ENCODE data around the gene STOML3. TPM values are rescaled to one million over a fixed set of nuclear protein-coding genes. Genes with fewer than 3 reads are reported as not detected.

STOML3 gene
- polyA plus RNA-seq, 4 donors: not detected

- H3K9me3 ChIP-seq (ENCODE audit: control insufficient read depth in 2 of 2, insufficient read depth in 1 of 2, low read depth in 1 of 2, low read length in 1 of 2): no peaks in the 10 kb centered on the region
- WGBS, 3 donors: 10 to 35% (median 29%) methylated on average over 2 of the region's 2 CpGs
- FAIRE-seq: no peak
- DNase-seq: no peak
- H3K4me3 ChIP-seq (ENCODE audit: low read depth in 1 of 3, low read length in 3 of 3): peak overlapping the region in 2 of 3 donors; percentile 26 to 39
- peaks cover 0 to 5% (median 2%) of the 10 kb centered on the region in 3 donors for H3K4me1 ChIP-seq (ENCODE audit: control insufficient read depth in 3 of 3, insufficient read depth in 2 of 3, low read depth in 1 of 3, low read length in 2 of 3)
- no peaks in the 10 kb centered on the region for H3K27me3 ChIP-seq (ENCODE audit: control insufficient read depth in 3 of 3, insufficient read depth in 3 of 3, low read length in 3 of 3)
- peaks cover 0 to 4% (median 2%) of the 10 kb centered on the region in 3 donors for H3K36me3 ChIP-seq (ENCODE audit: control insufficient read depth in 3 of 3, insufficient read depth in 2 of 3, low read depth in 1 of 3, low read length in 3 of 3)
- no peak overlapping the region for H3K27ac ChIP-seq (ENCODE audit: low read depth in 1 of 3, low read length in 2 of 3)
Measured at GRCh38 chr13:39035204-39035603, 44.6 kb upstream of the STOML3 start.

- Histone ChIP-seq H3K27me3 (ENCODE audit: control insufficient read depth in 3 of 3, insufficient read depth in 3 of 3, low read length in 3 of 3) (no peaks in the 10 kb centered on the region), H3K36me3 (ENCODE audit: control insufficient read depth in 3 of 3, insufficient read depth in 2 of 3, low read depth in 1 of 3, low read length in 3 of 3) (peaks cover 0 to 4% (median 2%) of the 10 kb centered on the region in 3 donors), H3K4me3 (ENCODE audit: low read depth in 1 of 3, low read length in 3 of 3) (no peak overlapping the region), H3K9me3 (ENCODE audit: control insufficient read depth in 2 of 2, insufficient read depth in 1 of 2, low read depth in 1 of 2, low read length in 1 of 2) (no peaks in the 10 kb centered on the region), H3K27ac (ENCODE audit: low read depth in 1 of 3, low read length in 2 of 3) (no peak overlapping the region), H3K4me1 (ENCODE audit: control insufficient read depth in 3 of 3, insufficient read depth in 2 of 3, low read depth in 1 of 3, low read length in 2 of 3) (peaks cover 0 to 5% (median 2%) of the 10 kb centered on the region in 3 donors)
- WGBS, 3 donors: 85 to 95% (median 88%) methylated on average over 1 of the region's 1 CpG
- FAIRE-seq (no peak), DNase-seq (no peak)
Measured at GRCh38 chr13:39034085-39034484, 43.5 kb upstream of the STOML3 start.

GRCh38 chr13:39032150-39032549 is 41.5 kb upstream of the STOML3 start:
- DNase-seq (no peak), FAIRE-seq (no peak)
- 96 to 100% (median 98%) methylated on average over 1 of the region's 1 CpG for WGBS, 3 donors
- Histone ChIP-seq H3K36me3 (ENCODE audit: control insufficient read depth in 3 of 3, insufficient read depth in 2 of 3, low read depth in 1 of 3, low read length in 3 of 3) (peaks cover 3 to 8% (median 7%) of the 10 kb centered on the region in 3 donors), H3K4me3 (ENCODE audit: low read depth in 1 of 3, low read length in 3 of 3) (no peak overlapping the region), H3K27ac (ENCODE audit: low read depth in 1 of 3, low read length in 2 of 3) (no peak overlapping the region), H3K4me1 (ENCODE audit: control insufficient read depth in 3 of 3, insufficient read depth in 2 of 3, low read depth in 1 of 3, low read length in 2 of 3) (peaks cover 0 to 5% (median 2%) of the 10 kb centered on the region in 3 donors), H3K27me3 (ENCODE audit: control insufficient read depth in 3 of 3, insufficient read depth in 3 of 3, low read length in 3 of 3) (no peaks in the 10 kb centered on the region), H3K9me3 (ENCODE audit: control insufficient read depth in 2 of 2, insufficient read depth in 1 of 2, low read depth in 1 of 2, low read length in 1 of 2) (no peaks in the 10 kb centered on the region)

GRCh38 chr13:39025433-39025839 is 34.8 kb upstream of the STOML3 start:
- FAIRE-seq (no peak), DNase-seq (peak in 1 of 2 donors; percentile 52)
- no peaks in the 10 kb centered on the region for H3K9me3 ChIP-seq (ENCODE audit: control insufficient read depth in 2 of 2, insufficient read depth in 1 of 2, low read depth in 1 of 2, low read length in 1 of 2)
- no peak overlapping the region for H3K4me3 ChIP-seq (ENCODE audit: low read depth in 1 of 3, low read length in 3 of 3)
- H3K36me3 ChIP-seq (ENCODE audit: control insufficient read depth in 3 of 3, insufficient read depth in 2 of 3, low read depth in 1 of 3, low read length in 3 of 3): peaks cover 10 to 18% (median 11%) of the 10 kb centered on the region in 3 donors
- peak overlapping the region in 1 of 3 donors; percentile 47 for H3K27ac ChIP-seq (ENCODE audit: low read depth in 1 of 3, low read length in 2 of 3)
- WGBS, 3 donors: 15 to 57% (median 55%) methylated on average over 2 of the region's 2 CpGs
- peaks cover 0 to 12% (median 0%) of the 10 kb centered on the region in 3 donors for H3K4me1 ChIP-seq (ENCODE audit: control insufficient read depth in 3 of 3, insufficient read depth in 2 of 3, low read depth in 1 of 3, low read length in 2 of 3)
- no peaks in the 10 kb centered on the region for H3K27me3 ChIP-seq (ENCODE audit: control insufficient read depth in 3 of 3, insufficient read depth in 3 of 3, low read length in 3 of 3)

GRCh38 chr13:39023761-39024160 is 33.1 kb upstream of the STOML3 start:
- Histone ChIP-seq H3K9me3 (ENCODE audit: control insufficient read depth in 2 of 2, insufficient read depth in 1 of 2, low read depth in 1 of 2, low read length in 1 of 2) (no peaks in the 10 kb centered on the region), H3K4me1 (ENCODE audit: control insufficient read depth in 3 of 3, insufficient read depth in 2 of 3, low read depth in 1 of 3, low read length in 2 of 3) (peaks cover 0 to 12% (median 0%) of the 10 kb centered on the region in 3 donors), H3K4me3 (ENCODE audit: low read depth in 1 of 3, low read length in 3 of 3) (no peak overlapping the region), H3K36me3 (ENCODE audit: control insufficient read depth in 3 of 3, insufficient read depth in 2 of 3, low read depth in 1 of 3, low read length in 3 of 3) (peaks cover 10 to 18% (median 11%) of the 10 kb centered on the region in 3 donors), H3K27ac (ENCODE audit: low read depth in 1 of 3, low read length in 2 of 3) (peak overlapping the region in 1 of 3 donors; percentile 36), H3K27me3 (ENCODE audit: control insufficient read depth in 3 of 3, insufficient read depth in 3 of 3, low read length in 3 of 3) (no peaks in the 10 kb centered on the region)
- no peak for FAIRE-seq
- DNase-seq: peak in 1 of 2 donors; percentile 86

GRCh38 chr13:39023316-39023715 is 32.7 kb upstream of the STOML3 start:
- DNase-seq (no peak), FAIRE-seq (no peak)
- Histone ChIP-seq H3K9me3 (ENCODE audit: control insufficient read depth in 2 of 2, insufficient read depth in 1 of 2, low read depth in 1 of 2, low read length in 1 of 2) (no peaks in the 10 kb centered on the region), H3K27ac (ENCODE audit: low read depth in 1 of 3, low read length in 2 of 3) (peak overlapping the region in 1 of 3 donors; percentile 36), H3K27me3 (ENCODE audit: control insufficient read depth in 3 of 3, insufficient read depth in 3 of 3, low read length in 3 of 3) (no peaks in the 10 kb centered on the region), H3K4me1 (ENCODE audit: control insufficient read depth in 3 of 3, insufficient read depth in 2 of 3, low read depth in 1 of 3, low read length in 2 of 3) (peaks cover 0 to 12% (median 0%) of the 10 kb centered on the region in 3 donors), H3K36me3 (ENCODE audit: control insufficient read depth in 3 of 3, insufficient read depth in 2 of 3, low read depth in 1 of 3, low read length in 3 of 3) (peaks cover 10 to 18% (median 11%) of the 10 kb centered on the region in 3 donors), H3K4me3 (ENCODE audit: low read depth in 1 of 3, low read length in 3 of 3) (no peak overlapping the region)
- 81 to 95% (median 92%) methylated on average over 2 of the region's 2 CpGs for WGBS, 3 donors

GRCh38 chr13:39020853-39021462 is 30.3 kb upstream of the STOML3 start:
- no peak overlapping the region for H3K4me3 ChIP-seq (ENCODE audit: low read depth in 1 of 3, low read length in 3 of 3)
- no peaks in the 10 kb centered on the region for H3K27me3 ChIP-seq (ENCODE audit: control insufficient read depth in 3 of 3, insufficient read depth in 3 of 3, low read length in 3 of 3)
- H3K27ac ChIP-seq (ENCODE audit: low read depth in 1 of 3, low read length in 2 of 3): no peak overlapping the region
- no peak for DNase-seq
- peaks cover 7 to 14% (median 11%) of the 10 kb centered on the region in 3 donors for H3K36me3 ChIP-seq (ENCODE audit: control insufficient read depth in 3 of 3, insufficient read depth in 2 of 3, low read depth in 1 of 3, low read length in 3 of 3)
- peaks cover 0 to 12% (median 0%) of the 10 kb centered on the region in 3 donors for H3K4me1 ChIP-seq (ENCODE audit: control insufficient read depth in 3 of 3, insufficient read depth in 2 of 3, low read depth in 1 of 3, low read length in 2 of 3)
- 72 to 81% (median 79%) methylated on average over 4 of the region's 4 CpGs for WGBS, 3 donors
- no peak for FAIRE-seq
- H3K9me3 ChIP-seq (ENCODE audit: control insufficient read depth in 2 of 2, insufficient read depth in 1 of 2, low read depth in 1 of 2, low read length in 1 of 2): no peaks in the 10 kb centered on the region

GRCh38 chr13:39016787-39017186 is 26.2 kb upstream of the STOML3 start:
- DNase-seq (peak; percentile 23 to 36), FAIRE-seq (no peak)
- 4 to 13% (median 12%) methylated on average over 2 of the region's 2 CpGs for WGBS, 3 donors
- Histone ChIP-seq H3K4me3 (ENCODE audit: low read depth in 1 of 3, low read length in 3 of 3) (no peak overlapping the region), H3K36me3 (ENCODE audit: control insufficient read depth in 3 of 3, insufficient read depth in 2 of 3, low read depth in 1 of 3, low read length in 3 of 3) (peaks cover 15 to 28% (median 20%) of the 10 kb centered on the region in 3 donors), H3K27ac (ENCODE audit: low read depth in 1 of 3, low read length in 2 of 3) (no peak overlapping the region), H3K4me1 (ENCODE audit: control insufficient read depth in 3 of 3, insufficient read depth in 2 of 3, low read depth in 1 of 3, low read length in 2 of 3) (peaks cover 0 to 2% (median 0%) of the 10 kb centered on the region in 3 donors), H3K9me3 (ENCODE audit: control insufficient read depth in 2 of 2, insufficient read depth in 1 of 2, low read depth in 1 of 2, low read length in 1 of 2) (no peaks in the 10 kb centered on the region), H3K27me3 (ENCODE audit: control insufficient read depth in 3 of 3, insufficient read depth in 3 of 3, low read length in 3 of 3) (no peaks in the 10 kb centered on the region)
